Karpas-422 (cell line): ENCODE measurements around the gene TAF5L. TPM values are rescaled to one million over a fixed set of nuclear protein-coding genes. Genes with fewer than 3 reads are reported as not detected.
"Not testable (repeated sequence)": the region's sequence is repeated elsewhere in the genome, so short reads cannot be mapped to it uniquely, and the experiment has no call there.

Experiments
- DNase-seq: peaks from one replicate; pipeline ENCODE4 v3.0.0-alpha.2; 2015
- H2AFZ ChIP-seq: fragments of 200-600 bp; sonication (generic); 2 replicates; pipeline ENCODE4 v1.6.1; 2014; ENCODE audit warnings: antibody characterized with exemption, low read length, mixed read lengths
- H3K27ac ChIP-seq: fragments of 200-600 bp; sonication (generic); 2 replicates; pipeline ENCODE4 v1.5.1; 2014; ENCODE audit warnings: mild to moderate bottlenecking, low read length, moderate library complexity
- H3K27me3 ChIP-seq: fragments of 200-600 bp; sonication (generic); 2 replicates; pipeline ENCODE4 v1.6.1; 2014; ENCODE audit warnings: low read length, mixed read lengths
- H3K36me3 ChIP-seq: fragments of 200-600 bp; sonication (generic); 2 replicates; pipeline ENCODE4 v1.6.1; 2014; ENCODE audit warnings: low read length, mixed read lengths; ENCODE audit not compliant: insufficient read depth
- H3K4me1 ChIP-seq: fragments of 200-600 bp; sonication (generic); 2 replicates; pipeline ENCODE4 v1.6.1; 2014; ENCODE audit warnings: mild to moderate bottlenecking, low read length, mixed read lengths
- H3K4me2 ChIP-seq: fragments of 200-600 bp; sonication (generic); 2 replicates; pipeline ENCODE4 v1.6.1; 2014; ENCODE audit warnings: low read length, low read depth, mild to moderate bottlenecking; ENCODE audit not compliant: poor library complexity, severe bottlenecking
- H3K4me3 ChIP-seq: fragments of 200-600 bp; sonication (generic); 2 replicates; pipeline ENCODE4 v1.5.1; 2014; ENCODE audit warnings: mild to moderate bottlenecking, antibody characterized with exemption, low read length, mixed read lengths
- H3K79me2 ChIP-seq: fragments of 200-600 bp; sonication (generic); 2 replicates; pipeline ENCODE4 v1.6.1; 2014; ENCODE audit warnings: mild to moderate bottlenecking, low read length, mixed read lengths
- H3K9ac ChIP-seq: fragments of 200-600 bp; sonication (generic); 2 replicates; pipeline ENCODE4 v1.6.0; 2014; ENCODE audit warnings: low read length
- H3K9me2 ChIP-seq: fragments of 200-600 bp; sonication (generic), shearing (Covaris generic); replicated peaks from 2 replicates; pipeline ENCODE4 v1.6.0; 2014; ENCODE audit warnings: mild to moderate bottlenecking, low read length, moderate library complexity; ENCODE audit not compliant: insufficient read depth
- H3K9me3 ChIP-seq: fragments of 300-700, 200-600 bp; sonication (generic); 2 replicates; pipeline ENCODE4 v1.6.1; 2014; ENCODE audit warnings: low read length, mixed read lengths
- H4K20me1 ChIP-seq: fragments of 200-600 bp; sonication (generic); 2 replicates; pipeline ENCODE4 v1.6.1; 2014; ENCODE audit warnings: mild to moderate bottlenecking, antibody characterized with exemption, low read length, low read depth; ENCODE audit not compliant: insufficient read depth
- total RNA-seq: library from RNA; depleted of rRNA; stranded (reverse); fragments of >200 nt; shearing (Covaris generic); gene quantifications from 2 replicates; pipeline ENCODE4 v1.2.3, GENCODE V29; 2014; ENCODE audit warnings: low replicate concordance

TAF5L gene
- total RNA-seq, 1 experiment from 2014 or later: 32.6 TPM

DNA sequence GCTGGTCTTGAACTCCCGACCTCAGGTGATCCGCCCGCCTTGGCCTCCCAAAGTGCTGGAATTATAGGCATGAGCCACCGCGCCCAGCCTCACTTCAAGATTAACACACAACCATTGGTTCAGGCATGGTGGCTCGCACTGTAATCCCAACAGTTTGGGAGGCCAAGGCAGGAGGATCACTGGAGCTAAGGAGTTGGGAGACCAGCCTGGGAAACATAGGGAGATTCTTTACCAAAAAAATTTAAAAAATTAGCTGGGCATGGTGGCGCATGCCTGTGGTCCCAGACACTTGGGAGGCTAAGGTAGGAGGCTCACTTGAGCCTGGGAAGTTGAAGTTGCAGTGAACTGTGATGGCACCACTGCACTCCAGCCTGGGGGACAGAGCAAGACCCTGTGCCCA lies 30.0 kb downstream of the TAF5L start:
- H3K4me2 ChIP-seq, H3K27ac ChIP-seq, H3K9me3 ChIP-seq, H4K20me1 ChIP-seq, H3K4me3 ChIP-seq, H3K27me3 ChIP-seq, H3K9me2 ChIP-seq, DNase-seq, H2AFZ ChIP-seq, H3K4me1 ChIP-seq, H3K36me3 ChIP-seq, H3K9ac ChIP-seq: not testable (repeated sequence)
- peaks cover 34% of the 10 kb centered on the region for H3K79me2 ChIP-seq

GRCh38 chr1:229594227-229595008 lies 31.5 kb downstream of the TAF5L start:
- no peaks in the 10 kb centered on the region for H4K20me1 ChIP-seq
- no peaks in the 10 kb centered on the region for H3K9me3 ChIP-seq
- H2AFZ ChIP-seq: no peak overlapping the region
- H3K9ac ChIP-seq: no peak overlapping the region
- no peak overlapping the region for H3K27ac ChIP-seq
- no peaks in the 10 kb centered on the region for H3K36me3 ChIP-seq
- no peaks in the 10 kb centered on the region for H3K27me3 ChIP-seq
- DNase-seq: no peak
- no peaks in the 10 kb centered on the region for H3K4me1 ChIP-seq
- H3K4me2 ChIP-seq: no peak overlapping the region
- no peaks in the 10 kb centered on the region for H3K9me2 ChIP-seq
- peaks cover 22% of the 10 kb centered on the region for H3K79me2 ChIP-seq
- no peak overlapping the region for H3K4me3 ChIP-seq

DNA sequence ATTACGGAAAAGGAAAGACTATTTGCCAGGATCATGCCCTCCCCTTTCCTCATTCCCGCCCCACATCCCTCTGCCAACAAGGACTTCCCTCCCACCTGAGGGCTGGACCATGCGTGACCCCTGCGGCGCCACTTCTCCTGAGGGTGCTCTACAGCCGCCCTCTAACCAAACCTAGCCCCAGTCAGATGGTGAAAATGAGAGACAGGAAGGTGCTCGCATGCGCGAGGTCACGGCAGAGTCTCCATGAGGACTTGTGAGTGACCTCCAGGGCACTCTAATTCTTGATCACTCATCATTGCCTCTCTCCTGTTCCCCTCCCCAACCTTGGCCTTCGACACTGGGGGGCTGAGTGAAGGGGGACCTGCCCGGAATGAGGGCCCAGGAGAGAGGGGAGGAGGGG lies 32.1 kb downstream of the TAF5L start:
- Histone ChIP-seq H3K4me1 (no peaks in the 10 kb centered on the region), H3K79me2 (peaks cover 15% of the 10 kb centered on the region), H2AFZ (no peak overlapping the region), H3K9ac (no peak overlapping the region), H3K27me3 (no peaks in the 10 kb centered on the region), H3K9me2 (no peaks in the 10 kb centered on the region), H3K4me2 (no peak overlapping the region), H3K9me3 (no peaks in the 10 kb centered on the region), H3K4me3 (no peak overlapping the region), H4K20me1 (no peaks in the 10 kb centered on the region), H3K27ac (no peak overlapping the region), H3K36me3 (no peaks in the 10 kb centered on the region)
- no peak for DNase-seq

GRCh38 chr1:229590119-229590518 lies 35.8 kb downstream of the TAF5L start:
- Histone ChIP-seq H3K79me2 (0 out of 2 replicates have a peak, but pooled peaks cover under 1% of the 10 kb centered on the region), H3K36me3 (no peaks in the 10 kb centered on the region), H3K9me2 (no peaks in the 10 kb centered on the region), H3K4me1 (no peaks in the 10 kb centered on the region), H3K4me2 (no peak overlapping the region), H3K27ac (no peak overlapping the region), H3K27me3 (no peaks in the 10 kb centered on the region), H2AFZ (no peak overlapping the region), H3K9me3 (no peaks in the 10 kb centered on the region), H3K9ac (no peak overlapping the region), H4K20me1 (no peaks in the 10 kb centered on the region), H3K4me3 (no peak overlapping the region)
- no peak for DNase-seq

DNA sequence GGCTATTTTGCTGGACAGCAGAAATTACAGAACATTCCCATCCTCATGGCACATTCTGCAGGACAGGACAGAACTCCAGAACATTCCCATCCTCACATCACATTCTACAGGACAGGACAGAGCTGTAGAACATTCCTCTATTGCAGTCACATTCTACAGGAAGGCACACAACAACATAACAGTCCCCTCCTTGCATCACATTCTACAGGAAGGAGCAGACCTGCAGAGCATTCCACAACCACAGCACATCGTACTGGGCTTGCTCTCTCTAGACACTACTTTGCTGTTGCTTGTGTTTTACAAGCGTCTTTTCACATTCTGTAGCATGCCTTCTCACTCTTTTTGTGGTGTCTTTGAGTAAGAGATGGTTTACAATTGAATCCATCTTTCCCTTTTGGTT lies 40.6 kb downstream of the TAF5L start:
- H3K4me2 ChIP-seq: no peak overlapping the region
- H3K4me1 ChIP-seq: peaks cover 2% of the 10 kb centered on the region; the same call in 1 of the 2 replicates
- H3K4me3 ChIP-seq: no peak overlapping the region
- H3K36me3 ChIP-seq: no peaks in the 10 kb centered on the region
- no peaks in the 10 kb centered on the region for H4K20me1 ChIP-seq
- no peak overlapping the region for H3K27ac ChIP-seq
- no peaks in the 10 kb centered on the region for H3K27me3 ChIP-seq
- no peaks in the 10 kb centered on the region for H3K9me2 ChIP-seq
- no peak overlapping the region for H2AFZ ChIP-seq
- H3K79me2 ChIP-seq: no peaks in the 10 kb centered on the region
- H3K9me3 ChIP-seq: no peaks in the 10 kb centered on the region
- H3K9ac ChIP-seq: no peak overlapping the region
- DNase-seq: no peak

GRCh38 chr1:229582715-229583114 lies 43.2 kb downstream of the TAF5L start:
- DNase-seq: no peak
- Histone ChIP-seq H3K79me2 (no peaks in the 10 kb centered on the region), H4K20me1 (no peaks in the 10 kb centered on the region), H3K4me2 (no peak overlapping the region), H3K4me3 (no peak overlapping the region), H3K4me1 (peaks cover 21% of the 10 kb centered on the region), H3K27me3 (no peaks in the 10 kb centered on the region), H3K9me3 (no peaks in the 10 kb centered on the region), H2AFZ (no peak overlapping the region), H3K36me3 (no peaks in the 10 kb centered on the region), H3K9ac (no peak overlapping the region), H3K27ac (no peak overlapping the region), H3K9me2 (no peaks in the 10 kb centered on the region)

DNA sequence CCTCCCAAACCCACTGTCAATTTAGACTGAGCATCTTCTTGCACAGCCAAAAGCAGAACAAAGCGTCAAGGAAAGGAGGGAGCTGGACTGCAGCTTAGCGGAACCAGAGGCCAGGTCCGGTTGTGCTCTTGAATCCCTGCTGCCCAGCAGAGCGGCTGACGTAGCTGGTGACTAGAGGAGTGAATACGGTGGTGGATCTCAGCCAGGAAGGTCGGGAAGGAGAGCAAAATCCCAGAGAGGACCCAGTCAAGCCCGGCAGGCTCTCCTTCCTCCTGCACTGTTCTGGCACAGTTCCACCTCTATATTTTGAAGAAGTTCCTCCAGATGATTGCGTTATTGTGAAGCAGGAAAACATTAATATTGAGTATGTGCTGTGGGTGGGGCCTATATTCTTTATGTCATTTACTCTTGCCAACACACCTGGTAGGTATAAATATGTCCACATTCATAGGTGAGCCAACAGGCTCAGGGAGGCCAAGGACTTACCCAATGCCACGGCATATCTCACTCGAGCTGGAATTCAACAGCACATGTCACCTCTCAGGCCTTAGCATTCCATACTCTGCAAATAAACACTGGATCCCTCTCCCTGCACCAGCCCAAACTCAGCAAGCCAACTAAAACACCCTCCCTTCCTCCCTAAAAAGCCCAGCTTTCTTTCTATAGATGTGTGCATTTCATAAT lies 43.8 kb downstream of the TAF5L start:
- Histone ChIP-seq H3K27me3 (no peaks in the 10 kb centered on the region), H3K4me3 (no peak overlapping the region), H4K20me1 (no peaks in the 10 kb centered on the region), H3K4me1 (peaks cover 21% of the 10 kb centered on the region), H3K9me2 (no peaks in the 10 kb centered on the region), H3K4me2 (no peak overlapping the region), H2AFZ (no peak overlapping the region), H3K79me2 (no peaks in the 10 kb centered on the region), H3K27ac (no peak overlapping the region), H3K9ac (no peak overlapping the region), H3K9me3 (no peaks in the 10 kb centered on the region), H3K36me3 (no peaks in the 10 kb centered on the region)
- no peak for DNase-seq

DNA sequence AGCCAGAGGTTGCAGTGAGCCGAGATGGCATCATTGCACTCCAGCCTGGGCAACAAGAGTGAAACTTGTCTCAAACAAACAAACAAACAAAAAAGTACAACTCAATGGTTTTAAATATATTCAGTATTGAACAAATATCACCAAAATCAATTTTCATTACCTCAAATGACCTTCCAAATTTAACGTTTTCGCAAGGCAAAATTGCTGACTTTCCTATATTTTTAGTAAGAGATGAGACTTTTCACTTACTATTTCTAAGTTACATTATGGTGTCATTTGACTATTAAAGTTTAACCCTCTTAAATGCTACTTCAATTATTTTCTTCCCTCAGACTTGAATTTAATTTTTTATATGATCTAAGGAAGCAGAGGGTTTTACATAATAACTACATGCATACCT lies 44.4 kb downstream of the TAF5L start:
- no peaks in the 10 kb centered on the region for H3K36me3 ChIP-seq
- H3K9ac ChIP-seq: no peak overlapping the region
- H4K20me1 ChIP-seq: no peaks in the 10 kb centered on the region
- H3K27ac ChIP-seq: no peak overlapping the region
- no peaks in the 10 kb centered on the region for H3K79me2 ChIP-seq
- no peaks in the 10 kb centered on the region for H3K27me3 ChIP-seq
- no peak overlapping the region for H3K4me2 ChIP-seq
- peaks cover 21% of the 10 kb centered on the region for H3K4me1 ChIP-seq
- H2AFZ ChIP-seq: no peak overlapping the region
- DNase-seq: no peak
- H3K4me3 ChIP-seq: no peak overlapping the region
- no peaks in the 10 kb centered on the region for H3K9me3 ChIP-seq
- H3K9me2 ChIP-seq: no peaks in the 10 kb centered on the region
